Endothelial cell of umbilical vein (primary cell): ENCODE results near the gene ATRNL1. TPM values are rescaled to one million over a fixed set of nuclear protein-coding genes. Genes with fewer than 3 reads are reported as not detected.

Experiments
- BruUV-seq: library from RNA; stranded (reverse); fragments of 400-500 nt; replicated peaks from 2 replicates; lab custom pipeline; 2021; lab: Mats Ljungman, UMichigan
- CTCF ChIA-PET: fragments of 300-600, 350-600 bp; sonication (Branson Sonifier 250); formaldehyde crosslinking; loops from one replicate; lab custom pipeline; 2021; ENCODE audit warnings: antibody characterized with exemption, inconsistent platforms; lab: Charles Lee
- POLR2A ChIA-PET: fragments of 300-600, 350-600 bp; sonication (Branson Sonifier 250); formaldehyde crosslinking; loops from one replicate; lab custom pipeline; 2021; ENCODE audit warnings: antibody characterized with exemption, inconsistent platforms; lab: Charles Lee
- DNase-seq: peaks from one replicate; pipeline ENCODE4 v3.0.0-alpha.2; 2011; ENCODE audit warnings: low read depth, low spot score
- FAIRE-seq: peaks from 2 replicates; lab custom pipeline; 2011; peaks lifted over from hg19 to GRCh38; lab: Jason Lieb, UNC
- H2AFZ ChIP-seq: 2 replicates; pipeline ENCODE4 v1.6.0; 2012; ENCODE audit warnings: low read depth, low read length, control low read depth, inconsistent platforms
- H3K27ac ChIP-seq: 2 replicates; pipeline ENCODE4 v1.5.1; 2011; ENCODE audit warnings: low read depth, mild to moderate bottlenecking, control low read depth, low read length, moderate library complexity; ENCODE audit not compliant: insufficient read depth
- H3K27me3 ChIP-seq, 2 experiments: 2 replicates each; pipeline versions ENCODE4 v1.6.0 to v1.6.1; 2011; ENCODE audit warnings: low read length in 2 of 2, mixed read lengths in 1 of 2; ENCODE audit not compliant: control insufficient read depth in 2 of 2, insufficient read depth in 2 of 2
- H3K36me3 ChIP-seq, 2 experiments: 2 replicates in 1 of 2; 3 replicates in 1 of 2; pipeline ENCODE4 v1.5.1; 2011; ENCODE audit warnings: low read length in 2 of 2, mild to moderate bottlenecking in 1 of 2, moderate library complexity in 1 of 2; ENCODE audit not compliant: control insufficient read depth in 2 of 2, insufficient read depth in 2 of 2; ENCODE audit errors: extremely low read depth in 1 of 2
- H3K4me1 ChIP-seq: 3 replicates; pipeline ENCODE4 v1.5.1; 2011; ENCODE audit warnings: mild to moderate bottlenecking, low read length; ENCODE audit not compliant: control insufficient read depth, insufficient read depth; ENCODE audit errors: extremely low read depth
- H3K4me2 ChIP-seq: 2 replicates; pipeline ENCODE4 v1.6.1; 2011; ENCODE audit warnings: low read length, control low read depth, mixed read lengths; ENCODE audit not compliant: insufficient read depth
- H3K4me3 ChIP-seq, 3 experiments: fragments of 200-600 bp in 1 of 3; sonication (generic), shearing (Covaris generic) in 1 of 3; replicated peaks in 1 of 3; 2 replicates each; pipeline ENCODE4 v1.5.1; 2011 to 2016; ENCODE audit warnings: control low read depth in 3 of 3, low read length in 3 of 3, mild to moderate bottlenecking in 2 of 3, inconsistent platforms in 1 of 3, low read depth in 1 of 3, moderate library complexity in 1 of 3; ENCODE audit not compliant: insufficient read depth in 1 of 3
- H3K79me2 ChIP-seq: 2 replicates; pipeline ENCODE4 v1.6.0; 2012; ENCODE audit warnings: low read length, inconsistent platforms; ENCODE audit not compliant: control insufficient read depth, insufficient read depth
- H3K9ac ChIP-seq: replicated peaks from 2 replicates; pipeline ENCODE3; 2011; ENCODE audit warnings: low read length, control low read depth; ENCODE audit not compliant: insufficient read depth; ENCODE audit errors: extremely low read depth
- H3K9me1 ChIP-seq: replicated peaks from 3 replicates; pipeline ENCODE4 v1.6.0; 2011; ENCODE audit warnings: mild to moderate bottlenecking, low read length; ENCODE audit not compliant: control insufficient read depth, insufficient read depth; ENCODE audit errors: extremely low read depth
- H3K9me3 ChIP-seq: replicated peaks from 2 replicates; pipeline ENCODE4 v1.5.1; 2012; ENCODE audit warnings: low read length, inconsistent platforms; ENCODE audit not compliant: control insufficient read depth, insufficient read depth
- H4K20me1 ChIP-seq: replicated peaks from 2 replicates; pipeline ENCODE3; 2011; ENCODE audit warnings: mild to moderate bottlenecking, low read length; ENCODE audit not compliant: control insufficient read depth, insufficient read depth; ENCODE audit errors: extremely low read depth
- CTCF ChIP-seq, 2 donors: IDR thresholded peaks; 1 replicate in 1 of 2; 2 replicates in 1 of 2; pipeline ENCODE4 v1.5.1; 2011; ENCODE audit warnings: low read length in 2 of 2, mild to moderate bottlenecking in 2 of 2, moderate library complexity in 2 of 2, control low read depth in 1 of 2, inconsistent platforms in 1 of 2, low read depth in 1 of 2; ENCODE audit not compliant: insufficient read depth in 1 of 2; ENCODE audit errors: extremely low read depth in 1 of 2
- EZH2 ChIP-seq: IDR thresholded peaks from 2 replicates; pipeline ENCODE4 v1.6.1; 2012; ENCODE audit warnings: borderline replicate concordance, low read depth, mild to moderate bottlenecking, moderate library complexity, low read length, inconsistent platforms; ENCODE audit not compliant: severe bottlenecking
- FOS ChIP-seq: IDR thresholded peaks from 2 replicates; pipeline ENCODE4 v1.6.1; 2011; ENCODE audit warnings: mild to moderate bottlenecking, low read length, moderate library complexity, borderline replicate concordance; ENCODE audit not compliant: insufficient read depth
- GATA2 ChIP-seq: IDR thresholded peaks from 2 replicates; pipeline ENCODE4 v1.7.0; 2011; ENCODE audit warnings: low read depth, mild to moderate bottlenecking, moderate library complexity, mixed read lengths, low read length; ENCODE audit not compliant: insufficient read length, insufficient read depth
- JUN ChIP-seq: IDR thresholded peaks from 2 replicates; pipeline ENCODE4 v1.6.1; 2011; ENCODE audit warnings: borderline replicate concordance, low read depth; ENCODE audit not compliant: insufficient read length, insufficient read depth
- MAX ChIP-seq: IDR thresholded peaks from 2 replicates; pipeline ENCODE4 v1.6.1; 2011; ENCODE audit not compliant: insufficient read depth, insufficient read length
- MYC ChIP-seq: IDR thresholded peaks from one replicate; pipeline ENCODE4 v1.6.1; 2011; ENCODE audit warnings: mild to moderate bottlenecking, low read depth, low read length
- POLR2A ChIP-seq: IDR thresholded peaks from 2 replicates; pipeline ENCODE4 v1.6.1; 2012; ENCODE audit warnings: low read depth, mild to moderate bottlenecking, control low read depth, low read length
- POLR2AphosphoS5 ChIP-seq: IDR thresholded peaks from 2 replicates; pipeline ENCODE4 v1.6.1; 2012; ENCODE audit warnings: low read depth, mild to moderate bottlenecking, control low read depth, low read length, moderate library complexity; ENCODE audit not compliant: insufficient read depth
- dilution Hi-C: fragments of 300-500 bp; cut with MboI; formaldehyde crosslinking; loops from one replicate; pipeline ENCODE4 v1.15.0; 2019; ENCODE audit warnings: low sequenced_read_pairs; ENCODE audit not compliant: extremely low pct_ligation_motif_present
- intact Hi-C: fragments of 100-400 bp; cut with micrococcal nuclease; formaldehyde crosslinking; loops from one replicate; pipeline ENCODE4 v1.10.0; 2022
- polyA plus RNA-seq, 4 experiments: library from polyadenylated mRNA; depleted of rRNA in 3 of 4; stranded (reverse) in 3 of 4; unstranded in 1 of 4; fragments of >200 nt; gene quantifications; 2 replicates each; pipeline versions ENCODE4 v1.2.1 to v1.2.3, GENCODE V29; 2011 to 2012; ENCODE audit warnings: missing spikeins in 1 of 4
- total RNA-seq: library from RNA; stranded (reverse); gene quantifications from 2 replicates; pipeline ENCODE4 v1.2.3, GENCODE V29; 2021

Gene ATRNL1
- total and polyA plus RNA-seq, 2 donors (not counting 3 experiments of a cell fraction or from before 2014, with no cell fraction given) = not detected

- dilution Hi-C loops (no loop called here), intact Hi-C loops (no loop called here)
- Histone ChIP-seq H2AFZ (no peak overlapping the region), H3K79me2 (no peaks in the 10 kb centered on the region), H3K9me3 (no peaks in the 10 kb centered on the region), H3K4me3 (no peak overlapping the region), H4K20me1 (no peaks in the 10 kb centered on the region), H3K9me1 (no peaks in the 10 kb centered on the region), H3K27ac (no peak overlapping the region), H3K4me2 (no peak overlapping the region), H3K9ac (no peak overlapping the region), H3K4me1 (no peaks in the 10 kb centered on the region), H3K36me3 (no peaks in the 10 kb centered on the region), H3K27me3 (peaks cover 2 to 3% of the 10 kb centered on the region in 2 experiments)
- ChIA-PET POLR2A (no interaction called here), CTCF (no interaction called here)
- no TSS peak for BruUV-seq
- DNase-seq (no peak), FAIRE-seq (no peak)
- no peak for TF ChIP-seq CTCF (IDR thresholded peaks at IDR 0.05; ENCODE audit: extremely low read depth in 1 of 2, insufficient read depth in 1 of 2, low read depth in 1 of 2, low read length in 2 of 2)
- no peak for TF ChIP-seq POLR2A
Observed at GRCh38 chr10:115051216-115051615, 41.9 kb upstream of the ATRNL1 start.

GRCh38 chr10:115052226-115052625, 40.9 kb upstream of the ATRNL1 start:
- intact Hi-C loops = no loop called here
- Histone ChIP-seq H3K4me2 (no peak overlapping the region), H3K9me1 (no peaks in the 10 kb centered on the region), H3K4me3 (no peak overlapping the region), H3K36me3 (no peaks in the 10 kb centered on the region), H3K79me2 (no peaks in the 10 kb centered on the region), H4K20me1 (no peaks in the 10 kb centered on the region), H3K4me1 (no peaks in the 10 kb centered on the region), H2AFZ (no peak overlapping the region), H3K9me3 (no peaks in the 10 kb centered on the region), H3K27ac (no peak overlapping the region), H3K9ac (no peak overlapping the region), H3K27me3 (peaks cover 2 to 3% of the 10 kb centered on the region in 2 experiments)
- no peak for TF ChIP-seq FOS
- no peak for TF ChIP-seq MYC
- TF ChIP-seq EZH2 = no peak
- TF ChIP-seq POLR2A = no peak
- TF ChIP-seq MAX = no peak
- TF ChIP-seq CTCF (IDR thresholded peaks at IDR 0.05; ENCODE audit: extremely low read depth in 1 of 2, insufficient read depth in 1 of 2, low read depth in 1 of 2, low read length in 2 of 2) = no peak
- TF ChIP-seq GATA2 = no peak
- no peak for TF ChIP-seq POLR2AphosphoS5
- no peak for TF ChIP-seq JUN
- no TSS peak for BruUV-seq
- FAIRE-seq = no peak
- no peak for DNase-seq
- ChIA-PET CTCF (no interaction called here), POLR2A (no interaction called here)
- dilution Hi-C loops = no loop called here
